C4-2B (cell line): ENCODE measurements around the gene LYRM4.

Experiments
- CTCF ChIP-seq: fragments of 450-650 bp; conservative IDR thresholded peaks from 2 replicates; pipeline ENCODE4 v1.5.1; 2017; ENCODE audit warnings: mild to moderate bottlenecking
- ZFX ChIP-seq: fragments of 450-650 bp; IDR thresholded peaks from 2 replicates; pipeline ENCODE4 v1.6.1; 2017

- TF ChIP-seq CTCF = no peak
- TF ChIP-seq ZFX = no peak
Measured at GRCh38 chr6:5219011-5219691, 41.6 kb downstream of the LYRM4 start.
